ENCODE data around the gene MEOX1. TPM values are rescaled to one million over a fixed set of nuclear protein-coding genes. Genes with fewer than 3 reads are reported as not detected.

MEOX1 gene
- total RNA-seq, 1 experiment from 2014 or later: not detected

DNA sequence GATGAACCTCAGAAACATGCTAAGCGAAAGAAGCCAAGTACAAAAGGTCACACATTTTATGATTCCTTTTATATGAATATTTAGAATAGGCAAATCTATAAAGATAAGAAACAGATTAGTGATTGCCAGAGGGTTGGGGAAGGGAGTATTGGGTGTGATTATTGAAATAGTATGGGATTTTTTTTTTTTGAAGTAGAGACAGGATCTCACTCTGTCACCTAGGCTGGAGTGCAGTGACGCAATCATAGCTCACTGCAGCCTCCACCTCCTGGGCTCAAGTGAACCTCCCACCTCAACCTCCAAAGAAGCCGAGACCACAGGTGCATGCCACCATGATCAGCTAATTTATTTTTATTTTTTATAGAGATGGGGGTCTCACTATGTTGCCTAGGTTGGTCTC is 35.7 kb downstream of the MEOX1 start:
- H3K4me2 ChIP-seq (ENCODE audit: insufficient read depth, insufficient read length, low read length): no peak overlapping the region
- H3K14ac ChIP-seq (ENCODE audit: insufficient read depth, low read length): no peak overlapping the region
- Mint-ChIP-seq H3K4me3 (no peak overlapping the region), H3K36me3 (ENCODE audit: insufficient read depth in 1 of 3, low read depth in 3 of 3) (no peaks in the 10 kb centered on the region), H3K27me3 (ENCODE audit: low read depth) (no peaks in the 10 kb centered on the region), H3K27ac (no peak overlapping the region), H3K4me1 (peaks cover 9 to 14% of the 10 kb centered on the region in 2 experiments), H3K9me3 (no peaks in the 10 kb centered on the region)
- no peak overlapping the region for H3T11ph ChIP-seq (ENCODE audit: low read length)
- no peak overlapping the region for H3K4ac ChIP-seq (ENCODE audit: low read depth, low read length)
- H3K56ac ChIP-seq (ENCODE audit: insufficient read length, low read depth, low read length): no peak overlapping the region
- WGBS (ENCODE audit: extremely low coverage, insufficient read length, low lambda C conversion rate): no CpG with 5 or more reads among the region's 3 CpGs
- H3K27ac ChIP-seq (ENCODE audit: insufficient read length, low read depth, low read length): no peak overlapping the region
- H3K9me3 ChIP-seq (ENCODE audit: control insufficient read depth, low read depth, low read length): no peaks in the 10 kb centered on the region
- H2AFZ ChIP-seq (ENCODE audit: low read length): no peak overlapping the region
- no peaks in the 10 kb centered on the region for H3K27me3 ChIP-seq (ENCODE audit: insufficient read depth, low read length)
- no peak overlapping the region for H2BK15ac ChIP-seq (ENCODE audit: low read depth, low read length)
- TF ChIP-seq, protein P1, sequence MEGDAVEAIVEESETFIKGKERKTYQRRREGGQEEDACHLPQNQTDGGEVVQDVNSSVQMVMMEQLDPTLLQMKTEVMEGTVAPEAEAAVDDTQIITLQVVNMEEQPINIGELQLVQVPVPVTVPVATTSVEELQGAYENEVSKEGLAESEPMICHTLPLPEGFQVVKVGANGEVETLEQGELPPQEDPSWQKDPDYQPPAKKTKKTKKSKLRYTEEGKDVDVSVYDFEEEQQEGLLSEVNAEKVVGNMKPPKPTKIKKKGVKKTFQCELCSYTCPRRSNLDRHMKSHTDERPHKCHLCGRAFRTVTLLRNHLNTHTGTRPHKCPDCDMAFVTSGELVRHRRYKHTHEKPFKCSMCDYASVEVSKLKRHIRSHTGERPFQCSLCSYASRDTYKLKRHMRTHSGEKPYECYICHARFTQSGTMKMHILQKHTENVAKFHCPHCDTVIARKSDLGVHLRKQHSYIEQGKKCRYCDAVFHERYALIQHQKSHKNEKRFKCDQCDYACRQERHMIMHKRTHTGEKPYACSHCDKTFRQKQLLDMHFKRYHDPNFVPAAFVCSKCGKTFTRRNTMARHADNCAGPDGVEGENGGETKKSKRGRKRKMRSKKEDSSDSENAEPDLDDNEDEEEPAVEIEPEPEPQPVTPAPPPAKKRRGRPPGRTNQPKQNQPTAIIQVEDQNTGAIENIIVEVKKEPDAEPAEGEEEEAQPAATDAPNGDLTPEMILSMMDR (conservative IDR thresholded peaks at IDR 0.05): no peak
- no peak overlapping the region for H4K5ac ChIP-seq (ENCODE audit: insufficient read length, low read depth, low read length)
- no peak overlapping the region for H3K18ac ChIP-seq (ENCODE audit: insufficient read length, low read depth, low read length)
- H3K9ac ChIP-seq (ENCODE audit: extremely low read depth, insufficient read length, low read length): no peak overlapping the region
- H3K79me2 ChIP-seq (ENCODE audit: insufficient read depth, low read length): no peaks in the 10 kb centered on the region
- H3K4me1 ChIP-seq (ENCODE audit: insufficient read depth, low read length): no peaks in the 10 kb centered on the region
- no peak overlapping the region for H2BK20ac ChIP-seq (ENCODE audit: low read depth, low read length, poor library complexity, severe bottlenecking)
- H2BK120ac ChIP-seq (ENCODE audit: low read depth, low read length, poor library complexity, severe bottlenecking): no peak overlapping the region
- no peaks in the 10 kb centered on the region for H4K20me1 ChIP-seq (ENCODE audit: control insufficient read depth, insufficient read depth, insufficient read length)
- H3K23ac ChIP-seq (ENCODE audit: insufficient read length, low read depth, low read length): no peak overlapping the region
- no peaks in the 10 kb centered on the region for H3K79me1 ChIP-seq (ENCODE audit: insufficient read depth, low read depth, low read length, poor library complexity, severe bottlenecking)
- no peak overlapping the region for H4K8ac ChIP-seq (replicated peaks; ENCODE audit: insufficient read length, low read depth, low read length)
- no peak for DNase-seq
- no peak overlapping the region for H2AK5ac ChIP-seq (ENCODE audit: insufficient read length, low read length)
- H4K91ac ChIP-seq (ENCODE audit: insufficient read length, low read depth, low read length): no peak overlapping the region
- no peaks in the 10 kb centered on the region for H3K23me2 ChIP-seq (ENCODE audit: insufficient read length, low read depth, low read length, poor library complexity, severe bottlenecking)
- H2BK12ac ChIP-seq (ENCODE audit: insufficient read length, low read depth, low read length): no peak overlapping the region
- no peak overlapping the region for H2BK5ac ChIP-seq (ENCODE audit: insufficient read length, low read length)
